H9 (cell line): ENCODE results near the gene HEATR3. TPM values are rescaled to one million over a fixed set of nuclear protein-coding genes. Genes with fewer than 3 reads are reported as not detected.
A peak's percentile ranks its signal among the peaks of the same experiment; 100 is the strongest.

Source experiments
- DNase-seq: peaks from one replicate; pipeline ENCODE4 v3.0.0-alpha.2; 2017
- H2AFZ ChIP-seq: one replicate; pipeline ENCODE4 v1.6.1; 2013; ENCODE audit warnings: mild to moderate bottlenecking, low read length, control low read depth, moderate library complexity
- H2AK5ac ChIP-seq: 2 replicates; pipeline ENCODE4 v1.6.1; 2013; ENCODE audit warnings: low read length, control low read depth, mixed read lengths; ENCODE audit not compliant: insufficient read length
- H2BK120ac ChIP-seq: one replicate; pipeline ENCODE4 v1.6.1; 2013; ENCODE audit warnings: low read depth, mild to moderate bottlenecking, low read length, control low read depth, inconsistent platforms; ENCODE audit not compliant: poor library complexity, severe bottlenecking
- H2BK12ac ChIP-seq: 2 replicates; pipeline ENCODE4 v1.6.1; 2013; ENCODE audit warnings: low read length, control low read depth, mixed read lengths, low read depth; ENCODE audit not compliant: insufficient read length
- H2BK15ac ChIP-seq: 2 replicates; pipeline ENCODE4 v1.6.1; 2013; ENCODE audit warnings: low read depth, low read length, control low read depth
- H2BK20ac ChIP-seq: one replicate; pipeline ENCODE4 v1.6.1; 2013; ENCODE audit warnings: low read depth, mild to moderate bottlenecking, low read length, control low read depth, inconsistent platforms; ENCODE audit not compliant: poor library complexity, severe bottlenecking
- H2BK5ac ChIP-seq: 2 replicates; pipeline ENCODE4 v1.6.1; 2013; ENCODE audit warnings: low read length, control low read depth, mixed read lengths; ENCODE audit not compliant: insufficient read length
- H3K14ac ChIP-seq: 2 replicates; pipeline ENCODE4 v1.6.1; 2013; ENCODE audit warnings: low read length, control low read depth; ENCODE audit not compliant: insufficient read depth
- H3K18ac ChIP-seq: 2 replicates; pipeline ENCODE4 v1.6.1; 2013; ENCODE audit warnings: low read depth, mild to moderate bottlenecking, mixed read lengths, low read length, control low read depth; ENCODE audit not compliant: insufficient read length
- H3K23ac ChIP-seq: 2 replicates; pipeline ENCODE4 v1.6.1; 2013; ENCODE audit warnings: low read length, control low read depth, mixed read lengths, low read depth; ENCODE audit not compliant: insufficient read length
- H3K23me2 ChIP-seq: 2 replicates; pipeline ENCODE4 v1.6.1; 2013; ENCODE audit warnings: low read depth, mild to moderate bottlenecking, mixed read lengths, low read length, control low read depth; ENCODE audit not compliant: insufficient read length, poor library complexity, severe bottlenecking
- H3K27ac ChIP-seq: 2 replicates; pipeline ENCODE4 v1.5.1; 2013; ENCODE audit warnings: low read length, control low read depth, mixed read lengths, low read depth; ENCODE audit not compliant: insufficient read length
- H3K27me3 ChIP-seq: 2 replicates; pipeline ENCODE4 v1.6.1; 2013; ENCODE audit warnings: low read length, control low read depth, inconsistent platforms; ENCODE audit not compliant: insufficient read depth
- H3K4ac ChIP-seq: 2 replicates; pipeline ENCODE4 v1.6.1; 2013; ENCODE audit warnings: low read depth, mild to moderate bottlenecking, control low read depth, inconsistent platforms, low read length, moderate library complexity
- H3K4me1 ChIP-seq: 2 replicates; pipeline ENCODE4 v1.6.1; 2013; ENCODE audit warnings: low read length, control low read depth, inconsistent platforms; ENCODE audit not compliant: insufficient read depth
- H3K4me2 ChIP-seq: 2 replicates; pipeline ENCODE4 v1.6.1; 2013; ENCODE audit warnings: low read length, control low read depth, mixed read lengths; ENCODE audit not compliant: insufficient read length, insufficient read depth
- H3K56ac ChIP-seq: 2 replicates; pipeline ENCODE4 v1.6.1; 2013; ENCODE audit warnings: low read depth, mild to moderate bottlenecking, mixed read lengths, low read length, control low read depth; ENCODE audit not compliant: insufficient read length
- H3K79me1 ChIP-seq: 2 replicates; pipeline ENCODE4 v1.6.1; 2013; ENCODE audit warnings: low read depth, mild to moderate bottlenecking, moderate library complexity, low read length, control low read depth, inconsistent platforms; ENCODE audit not compliant: insufficient read depth, poor library complexity, severe bottlenecking
- H3K79me2 ChIP-seq: 2 replicates; pipeline ENCODE4 v1.6.1; 2013; ENCODE audit warnings: low read length, control low read depth, inconsistent platforms; ENCODE audit not compliant: insufficient read depth
- H3K9ac ChIP-seq: 2 replicates; pipeline ENCODE4 v1.6.1; 2013; ENCODE audit warnings: low read length, control low read depth, mixed read lengths; ENCODE audit not compliant: insufficient read length; ENCODE audit errors: extremely low read depth
- H3K9me3 ChIP-seq: one replicate; pipeline ENCODE4 v1.6.1; 2013; ENCODE audit warnings: low read depth, low read length, inconsistent platforms; ENCODE audit not compliant: control insufficient read depth
- H3T11ph ChIP-seq: one replicate; pipeline ENCODE4 v1.6.1; 2013; ENCODE audit warnings: mild to moderate bottlenecking, low read length, control low read depth, inconsistent platforms
- H4K20me1 ChIP-seq: one replicate; pipeline ENCODE4 v1.6.1; 2013; ENCODE audit not compliant: control insufficient read depth, insufficient read length, insufficient read depth
- H4K5ac ChIP-seq: 2 replicates; pipeline ENCODE4 v1.6.1; 2013; ENCODE audit warnings: low read depth, mild to moderate bottlenecking, mixed read lengths, low read length, control low read depth; ENCODE audit not compliant: insufficient read length
- H4K8ac ChIP-seq: replicated peaks from 2 replicates; pipeline ENCODE4 v1.6.1; 2013; ENCODE audit warnings: low read length, control low read depth, mixed read lengths, low read depth; ENCODE audit not compliant: insufficient read length
- H4K91ac ChIP-seq: 2 replicates; pipeline ENCODE4 v1.6.1; 2013; ENCODE audit warnings: low read depth, mild to moderate bottlenecking, moderate library complexity, mixed read lengths, low read length, control low read depth; ENCODE audit not compliant: insufficient read length
- H3K27ac Mint-ChIP-seq, 3 experiments: 2 replicates in 2 of 3; 3 replicates in 1 of 3; pipeline ENCODE4 v1.8.0; 2020 to 2021; ENCODE audit warnings: mixed read lengths in 3 of 3, mild to moderate bottlenecking in 1 of 3, moderate library complexity in 1 of 3
- H3K27me3 Mint-ChIP-seq: 2 replicates; pipeline ENCODE4 v1.8.0; 2021; ENCODE audit warnings: low read depth, mild to moderate bottlenecking, moderate library complexity, mixed read lengths
- H3K36me3 Mint-ChIP-seq, 3 experiments: 2 replicates in 2 of 3; 3 replicates in 1 of 3; pipeline ENCODE4 v1.8.0; 2020 to 2021; ENCODE audit warnings: low read depth in 3 of 3, mixed read lengths in 3 of 3; ENCODE audit not compliant: insufficient read depth in 1 of 3
- H3K4me1 Mint-ChIP-seq, 2 experiments: 2 replicates each; pipeline ENCODE4 v1.8.0; 2020; ENCODE audit warnings: mixed read lengths in 2 of 2
- H3K4me3 Mint-ChIP-seq, 2 experiments: 2 replicates in 1 of 2; 3 replicates in 1 of 2; pipeline ENCODE4 v1.8.0; 2020 to 2021; ENCODE audit warnings: mild to moderate bottlenecking in 2 of 2, mixed read lengths in 2 of 2, moderate library complexity in 1 of 2
- H3K9me3 Mint-ChIP-seq, 2 experiments: 2 replicates in 1 of 2; 3 replicates in 1 of 2; pipeline ENCODE4 v1.8.0; 2020; ENCODE audit warnings: mild to moderate bottlenecking in 2 of 2, mixed read lengths in 2 of 2, moderate library complexity in 1 of 2
- CTCF ChIP-seq: fragments of 200-600 bp; sonication (generic); conservative IDR thresholded peaks from 3 replicates; pipeline ENCODE4 v1.8.0; 2021; ENCODE audit warnings: antibody characterized with exemption, mild to moderate bottlenecking
- total RNA-seq: library from RNA; stranded (reverse); gene quantifications from 2 replicates; pipeline ENCODE4 v1.2.1, GENCODE V29; 2021

Gene HEATR3
- total RNA-seq, 1 experiment from 2014 or later, result 26.5 TPM

- Histone ChIP-seq H2BK20ac (no peak overlapping the region), H2BK15ac (no peak overlapping the region), H3K18ac (no peak overlapping the region), H2BK120ac (no peak overlapping the region), H4K20me1 (no peaks in the 10 kb centered on the region), H2AFZ (no peak overlapping the region), H3K27ac (no peak overlapping the region), H3K4me2 (no peak overlapping the region), H3K23ac (no peak overlapping the region), H3K79me1 (no peaks in the 10 kb centered on the region), H3K9ac (no peak overlapping the region), H3K14ac (no peak overlapping the region), H2BK5ac (no peak overlapping the region), H2BK12ac (no peak overlapping the region), H2AK5ac (no peak overlapping the region), H3K23me2 (no peaks in the 10 kb centered on the region), H3K79me2 (no peaks in the 10 kb centered on the region), H3K56ac (no peak overlapping the region), H3K27me3 (no peaks in the 10 kb centered on the region), H3K9me3 (no peaks in the 10 kb centered on the region), H4K5ac (no peak overlapping the region), H4K8ac (no peak overlapping the region), H3K4me1 (no peaks in the 10 kb centered on the region), H3T11ph (no peak overlapping the region), H4K91ac (no peak overlapping the region), H3K4ac (no peak overlapping the region)
- Mint-ChIP-seq H3K4me3 (no peak overlapping the region), H3K27ac (no peak overlapping the region), H3K9me3 (no peaks in the 10 kb centered on the region), H3K36me3 (no peaks in the 10 kb centered on the region), H3K4me1 (no peaks in the 10 kb centered on the region), H3K27me3 (peaks cover 3% of the 10 kb centered on the region; the same call in 1 of the 2 replicates)
- no peak for DNase-seq
- TF ChIP-seq CTCF, result peak; percentile 48; the same call in 2 of the 3 replicates
Measured at GRCh38 chr16:50136399-50136798, 70.6 kb downstream of the HEATR3 start.
